ENCODE measurements around the gene JAM3.

GRCh38 chr11:134118006-134118405 is 49.1 kb downstream of the JAM3 start:
- TF ChIP-seq CTCF (conservative IDR thresholded peaks at IDR 0.05; ENCODE audit: low read depth, low read length), result no peak
- TF ChIP-seq EZH2 (IDR thresholded peaks at IDR 0.05; ENCODE audit: borderline replicate concordance, low read depth, low read length, poor library complexity, severe bottlenecking), result no peak

Measured in A673 (cell line).